Heart left ventricle (tissue), 13 donors: ENCODE measurements around the gene RALB.

ENCODE experiments used
- POLR2A ChIP-seq, 2 donors: fragments of 450-650 bp; IDR thresholded peaks; one replicate each; pipeline ENCODE4 v1.6.1; 2017; ENCODE audit warnings: antibody characterized with exemption in 2 of 2, mild to moderate bottlenecking in 2 of 2, moderate library complexity in 2 of 2
- TF ChIP-seq, protein P1 (sequence below), 12 donors: fragments of 200-600 bp; sonication (generic) in 4 of 12; IDR thresholded peaks; one replicate each; pipeline versions ENCODE4 v1.5.0 to v1.8.0; 2018 to 2022; ENCODE audit warnings: antibody characterized with exemption in 12 of 12, mild to moderate bottlenecking in 5 of 12
- donor health status: ischemic (EF 13 %, LVEDD 7.1; RV severe dilation, severe dysfunction).
- donor health status: DM: no; HTN: yes; CAD: no.
- donor health status: DM: no; HTN: no; CAD: no.
- donor health status: ischemic (EF 25% LVEDD 6.9; RV normal size, moderate dysfunction).
- donor health status: ischemic (EF 25% LVEDD 5.7; RV mildly dilated, moderate dysfunction).
- donor health status: ischemic (EF 35%, LVEDD 5.7; RV mildly dilated, moderate dysfunction).
- donor health status: nonischemic (EF 11% LVEDD 7.7; RV severe dilation, severe dysfunction).
- donor health status: DM: yes; HTN: yes; CAD: no.
- donor health status: PGD.
- donor health status: ischemic (EF 29% LVEDD 5.4; RV normal size, mild dysfunction).
- donor health status: nonischemic (EF 23%, LVEDD 6.1; RV moderate dilation, normal function).

DNA sequence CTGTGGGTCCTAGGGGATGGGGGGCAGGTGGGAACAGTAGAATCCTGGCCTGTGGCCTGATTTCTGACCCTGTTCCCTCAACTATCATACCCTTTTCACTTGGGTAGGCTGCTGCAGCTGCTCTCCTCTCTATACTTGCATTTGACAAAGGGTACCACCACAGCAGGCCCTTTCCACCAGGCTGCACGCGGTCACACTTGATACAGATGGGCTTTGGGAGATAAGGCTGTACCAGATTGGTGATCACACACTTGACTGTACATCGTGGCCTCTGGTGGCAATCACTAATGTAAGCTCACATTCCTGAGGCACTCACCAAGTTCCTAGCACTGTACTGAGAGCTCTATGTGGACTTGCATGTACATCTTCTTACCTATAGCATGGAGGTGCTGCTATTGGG lies 1.6 kb upstream of the RALB start:
- TF ChIP-seq, protein P1, sequence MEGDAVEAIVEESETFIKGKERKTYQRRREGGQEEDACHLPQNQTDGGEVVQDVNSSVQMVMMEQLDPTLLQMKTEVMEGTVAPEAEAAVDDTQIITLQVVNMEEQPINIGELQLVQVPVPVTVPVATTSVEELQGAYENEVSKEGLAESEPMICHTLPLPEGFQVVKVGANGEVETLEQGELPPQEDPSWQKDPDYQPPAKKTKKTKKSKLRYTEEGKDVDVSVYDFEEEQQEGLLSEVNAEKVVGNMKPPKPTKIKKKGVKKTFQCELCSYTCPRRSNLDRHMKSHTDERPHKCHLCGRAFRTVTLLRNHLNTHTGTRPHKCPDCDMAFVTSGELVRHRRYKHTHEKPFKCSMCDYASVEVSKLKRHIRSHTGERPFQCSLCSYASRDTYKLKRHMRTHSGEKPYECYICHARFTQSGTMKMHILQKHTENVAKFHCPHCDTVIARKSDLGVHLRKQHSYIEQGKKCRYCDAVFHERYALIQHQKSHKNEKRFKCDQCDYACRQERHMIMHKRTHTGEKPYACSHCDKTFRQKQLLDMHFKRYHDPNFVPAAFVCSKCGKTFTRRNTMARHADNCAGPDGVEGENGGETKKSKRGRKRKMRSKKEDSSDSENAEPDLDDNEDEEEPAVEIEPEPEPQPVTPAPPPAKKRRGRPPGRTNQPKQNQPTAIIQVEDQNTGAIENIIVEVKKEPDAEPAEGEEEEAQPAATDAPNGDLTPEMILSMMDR (IDR thresholded peaks at IDR 0.05), result no peak
- TF ChIP-seq POLR2A (IDR thresholded peaks at IDR 0.05), result no peak
